Measurements from ENCODE around the gene ERC2. TPM values are rescaled to one million over a fixed set of nuclear protein-coding genes. Genes with fewer than 3 reads are reported as not detected.

ERC2 gene
- total RNA-seq, 2 donors from 2014 or later = 0.21 to 0.30 TPM

GRCh38 chr3:55615694-55616295 is 852.5 kb downstream of the ERC2 start:
- H3K36me3 ChIP-seq = no peaks in the 10 kb centered on the region
- no peaks in the 10 kb centered on the region for H3K9me3 ChIP-seq
- no peak overlapping the region for H3K4me3 ChIP-seq
- no peak overlapping the region for H3K27ac ChIP-seq
- TF ChIP-seq CTCF (IDR thresholded peaks at IDR 0.05) = no peak
- no peaks in the 10 kb centered on the region for H3K27me3 ChIP-seq
- no peak for DNase-seq
- intact Hi-C loops (cut with DNase I) = no loop called here
- no peaks in the 10 kb centered on the region for H3K4me1 ChIP-seq
- H3K9ac ChIP-seq (ENCODE audit: low read depth in 2 of 2, low read length in 2 of 2) = no peak overlapping the region

GRCh38 chr3:55615039-55615693 is 853.1 kb downstream of the ERC2 start:
- Histone ChIP-seq H3K9me3 (no peaks in the 10 kb centered on the region), H3K4me1 (no peaks in the 10 kb centered on the region), H3K4me3 (no peak overlapping the region), H3K27me3 (no peaks in the 10 kb centered on the region), H3K27ac (no peak overlapping the region), H3K36me3 (no peaks in the 10 kb centered on the region), H3K9ac (ENCODE audit: low read depth in 2 of 2, low read length in 2 of 2) (no peak overlapping the region)
- DNase-seq = no peak
- TF ChIP-seq CTCF (IDR thresholded peaks at IDR 0.05) = no peak
- intact Hi-C loops (cut with DNase I) = no loop called here

GRCh38 chr3:55611121-55611520 is 857.1 kb downstream of the ERC2 start:
- Histone ChIP-seq H3K27ac (no peak overlapping the region), H3K27me3 (no peaks in the 10 kb centered on the region), H3K4me1 (no peaks in the 10 kb centered on the region), H3K36me3 (no peaks in the 10 kb centered on the region), H3K9me3 (no peaks in the 10 kb centered on the region), H3K4me3 (no peak overlapping the region), H3K9ac (ENCODE audit: low read depth in 2 of 2, low read length in 2 of 2) (no peak overlapping the region)
- DNase-seq = no peak
- TF ChIP-seq CTCF (IDR thresholded peaks at IDR 0.05) = no peak
- intact Hi-C loops (cut with DNase I) = no loop called here

GRCh38 chr3:55609230-55609827 is 858.9 kb downstream of the ERC2 start:
- no peak for DNase-seq
- Histone ChIP-seq H3K4me1 (no peaks in the 10 kb centered on the region), H3K36me3 (no peaks in the 10 kb centered on the region), H3K9ac (ENCODE audit: low read depth in 2 of 2, low read length in 2 of 2) (no peak overlapping the region), H3K4me3 (no peak overlapping the region), H3K27ac (no peak overlapping the region), H3K9me3 (no peaks in the 10 kb centered on the region), H3K27me3 (no peaks in the 10 kb centered on the region)
- intact Hi-C loops (cut with DNase I) = no loop called here
- no peak for TF ChIP-seq CTCF (IDR thresholded peaks at IDR 0.05)

- intact Hi-C loops (cut with DNase I) = no loop called here
- TF ChIP-seq CTCF (IDR thresholded peaks at IDR 0.05) = no peak
- Histone ChIP-seq H3K4me3 (no peak overlapping the region), H3K9ac (ENCODE audit: low read depth in 2 of 2, low read length in 2 of 2) (no peak overlapping the region), H3K36me3 (no peaks in the 10 kb centered on the region), H3K4me1 (no peaks in the 10 kb centered on the region), H3K27ac (no peak overlapping the region), H3K9me3 (no peaks in the 10 kb centered on the region), H3K27me3 (no peaks in the 10 kb centered on the region)
- DNase-seq = no peak
Observed at GRCh38 chr3:55608301-55608937, 859.8 kb downstream of the ERC2 start.
